HG03558 (cell line): Measurements from ENCODE around the gene TMEM184A.
"Not testable (repeated sequence)": the region's sequence is repeated elsewhere in the genome, so short reads cannot be mapped to it uniquely, and the experiment has no call there.

Experiments used
- ATAC-seq: cut with Tn5 transposase; IDR thresholded peaks from one replicate; pipeline ENCODE4 v1.9.1; 2021; ENCODE audit warnings: moderate number of reproducible peaks; ENCODE audit not compliant: unreplicated experiment; ENCODE audit errors: extremely low read depth

Gene TMEM184A

GRCh38 chr7:1591396-1591795 is 35.4 kb upstream of the TMEM184A start:
- no peak for ATAC-seq

DNA sequence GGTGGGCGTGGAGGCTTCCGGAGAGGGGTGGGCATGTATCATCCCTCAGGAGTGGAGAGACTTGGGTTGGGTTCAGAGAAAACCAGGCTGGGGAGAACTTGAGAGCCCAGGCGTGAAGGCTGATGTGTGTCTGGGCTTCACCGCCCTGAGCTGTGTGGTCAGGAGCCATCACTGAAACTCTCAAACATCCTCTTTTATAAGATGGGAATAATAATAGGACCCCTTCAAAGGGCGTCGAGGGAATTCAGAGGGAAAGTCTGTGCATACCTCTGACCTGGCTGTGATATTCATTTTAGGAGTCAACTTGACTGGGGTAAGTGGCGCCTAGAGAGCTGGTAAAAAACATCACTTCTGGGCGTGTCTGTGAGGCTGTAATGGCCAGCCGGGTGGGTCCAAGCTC is 34.9 kb upstream of the TMEM184A start:
- no peak for ATAC-seq

DNA sequence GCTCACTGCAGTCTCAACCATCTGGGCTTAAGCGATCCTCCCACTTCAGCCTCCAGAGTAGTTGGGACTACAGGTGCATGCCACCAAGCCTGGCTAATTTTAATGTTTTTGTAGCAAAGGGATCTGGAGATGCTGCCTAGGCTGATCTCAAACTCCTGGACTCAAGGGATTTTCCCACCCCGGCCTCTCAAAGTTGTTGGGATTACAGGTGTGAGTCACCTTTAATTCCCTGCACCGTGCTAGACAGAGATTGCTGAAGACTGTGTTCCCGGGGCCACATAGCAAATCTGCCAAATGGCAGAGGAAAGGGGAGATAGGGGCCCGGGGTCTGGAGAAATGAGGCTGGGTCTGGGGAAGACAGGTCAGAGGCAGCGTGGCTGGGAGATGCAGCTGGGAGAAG is 34.5 kb upstream of the TMEM184A start:
- no peak for ATAC-seq

DNA sequence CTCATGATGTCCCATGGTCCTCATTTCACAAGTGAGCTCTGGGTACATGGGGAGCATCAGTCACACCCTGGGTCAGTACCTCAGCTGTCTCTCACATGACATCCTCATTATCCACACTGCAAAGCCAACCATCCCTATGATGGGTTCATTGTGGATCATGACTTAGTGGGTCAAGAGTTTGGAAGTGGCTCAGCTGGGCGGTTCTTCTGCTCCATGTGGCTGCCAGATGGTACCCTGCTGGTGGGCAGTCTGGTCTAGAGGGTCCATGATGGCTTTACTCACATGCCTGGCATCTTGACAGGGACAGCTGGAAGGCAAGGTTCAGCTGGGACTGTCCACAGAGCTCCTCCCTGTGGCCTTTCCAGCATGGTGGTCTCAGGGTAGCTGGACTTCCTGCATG is 33.0 kb upstream of the TMEM184A start:
- ATAC-seq, result no peak

GRCh38 chr7:1587738-1588137 is 31.7 kb upstream of the TMEM184A start:
- ATAC-seq, result no peak

- ATAC-seq, result no peak
Measured at GRCh38 chr7:1586827-1587705, 31.1 kb upstream of the TMEM184A start.

GRCh38 chr7:1586126-1586826 is 30.3 kb upstream of the TMEM184A start:
- ATAC-seq, result no peak

GRCh38 chr7:1585142-1585981 is 29.4 kb upstream of the TMEM184A start:
- no peak for ATAC-seq

- ATAC-seq, result no peak
Measured at GRCh38 chr7:1584700-1585099, 28.7 kb upstream of the TMEM184A start.

- ATAC-seq, result not testable (repeated sequence)
Measured at GRCh38 chr7:1583241-1583930, 27.4 kb upstream of the TMEM184A start.

GRCh38 chr7:1580422-1581030 is 24.5 kb upstream of the TMEM184A start:
- no peak for ATAC-seq

DNA sequence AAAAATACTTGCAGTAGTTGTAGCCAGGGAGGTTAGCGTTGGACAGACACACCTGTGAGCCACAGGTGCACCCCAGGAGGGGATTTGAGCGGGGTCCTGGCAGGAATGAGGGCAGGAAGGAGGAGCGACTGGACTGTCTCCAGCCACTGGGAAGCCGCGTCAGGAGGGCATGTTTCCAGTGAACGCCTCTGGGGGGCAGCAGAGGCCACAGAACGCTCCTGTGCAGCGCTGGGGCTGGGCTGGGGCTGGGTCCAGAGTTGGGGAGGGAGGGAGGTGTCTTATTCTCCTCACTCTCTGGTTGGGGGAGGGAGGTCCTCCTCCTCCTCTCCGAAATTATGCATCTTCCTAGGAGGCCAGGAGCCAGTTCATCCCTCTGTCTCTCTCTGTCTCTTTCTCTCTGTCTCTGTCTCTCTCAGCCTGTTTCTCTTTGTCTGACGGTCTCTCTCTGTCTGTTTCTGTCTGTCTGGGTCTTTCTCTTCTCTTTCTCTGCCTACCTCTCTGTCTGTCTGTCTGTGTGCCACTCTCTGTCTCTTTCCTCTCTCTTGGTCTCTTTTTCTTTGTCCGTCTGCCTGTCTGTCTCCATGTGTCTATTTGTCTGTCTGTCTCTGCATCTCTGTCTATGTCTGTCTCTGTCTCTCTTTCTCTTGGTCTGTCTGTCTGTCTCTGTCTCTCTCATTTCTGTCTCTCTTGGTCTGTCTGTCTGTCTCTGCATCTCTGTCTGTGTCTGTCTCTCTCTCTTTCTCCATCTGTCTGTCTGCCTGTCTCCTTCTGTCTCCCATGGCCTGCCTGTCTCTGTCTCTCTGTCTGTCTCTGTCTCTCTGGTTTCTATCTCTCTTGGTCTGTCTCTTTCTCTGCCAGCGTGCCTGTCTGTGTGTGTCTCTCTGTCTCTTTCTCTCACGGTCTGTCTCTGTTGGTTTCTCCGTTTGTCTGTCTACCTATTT is 23.7 kb upstream of the TMEM184A start:
- no peak for ATAC-seq

DNA sequence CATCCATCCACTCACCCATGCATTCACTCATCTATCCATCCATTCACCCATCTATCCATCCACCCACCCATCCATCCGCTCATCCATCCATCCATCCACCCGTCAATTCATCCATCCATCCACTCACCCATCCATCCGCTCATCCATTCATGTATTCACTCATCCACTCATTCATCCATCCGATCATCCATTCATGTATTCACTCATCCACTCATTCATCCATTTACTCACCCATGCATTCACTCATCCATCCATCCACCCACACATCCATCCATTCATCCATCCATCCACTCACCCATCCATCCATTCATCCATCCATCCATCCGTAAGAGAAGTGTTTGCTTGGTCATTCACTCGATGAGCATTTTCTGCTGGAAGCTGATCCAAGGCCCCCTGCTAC is 22.5 kb upstream of the TMEM184A start:
- ATAC-seq, result no peak

DNA sequence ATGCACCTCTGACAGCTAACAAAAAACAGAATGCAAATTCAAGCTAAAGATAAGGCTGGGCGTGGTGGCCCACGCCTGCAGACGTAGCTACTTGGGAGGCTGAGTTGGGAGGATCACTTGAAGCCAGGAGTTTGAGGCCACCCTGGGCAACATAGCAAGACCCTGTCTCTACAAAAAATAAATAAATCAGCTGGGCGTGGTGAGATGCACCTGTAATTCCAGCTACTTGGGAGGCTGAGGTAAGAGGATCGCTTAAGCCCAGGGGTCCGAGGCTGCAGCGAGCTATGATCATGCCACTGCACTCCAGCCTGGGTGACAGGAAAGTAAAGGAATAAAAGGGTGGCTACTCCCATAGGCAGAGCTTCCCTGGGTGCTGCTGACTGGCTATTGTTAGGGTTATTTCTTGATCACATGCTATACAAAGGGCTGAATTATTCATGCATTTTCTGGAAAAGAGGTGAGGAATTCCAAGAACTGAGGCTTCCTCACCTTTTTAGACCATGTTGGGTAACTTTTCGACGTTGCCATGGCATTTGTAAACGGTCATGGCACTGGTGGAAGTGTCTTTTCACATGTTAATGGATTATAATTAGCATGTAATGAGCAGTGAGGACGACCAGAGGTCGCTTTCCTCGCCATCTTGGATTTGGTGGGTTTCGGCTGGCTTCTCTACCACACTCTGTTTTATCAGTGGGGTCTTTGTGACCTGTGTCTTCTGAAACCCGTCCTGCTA is 20.7 kb upstream of the TMEM184A start:
- no peak for ATAC-seq

DNA sequence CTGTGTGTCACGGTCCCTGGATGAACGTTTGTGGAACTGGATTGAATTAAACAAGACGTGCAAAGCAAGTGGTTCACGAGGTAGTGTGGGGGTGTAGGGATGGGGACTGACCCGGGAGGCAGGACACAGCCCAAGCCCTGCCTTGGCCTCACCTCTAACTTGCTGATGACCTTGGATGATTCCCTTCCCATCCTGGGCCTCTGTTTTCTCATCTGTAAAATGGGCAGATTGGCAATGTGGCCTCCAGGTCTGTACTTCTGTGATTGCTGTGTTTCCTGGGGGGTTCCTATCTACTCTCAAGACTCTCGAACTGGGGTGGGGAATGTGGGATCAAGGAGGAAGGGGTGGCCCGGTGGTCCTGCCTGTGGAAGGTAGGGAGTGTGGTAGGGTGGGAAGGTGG is 19.8 kb upstream of the TMEM184A start:
- no peak for ATAC-seq

- no peak for ATAC-seq
Measured at GRCh38 chr7:1572111-1572822, 16.3 kb upstream of the TMEM184A start.

GRCh38 chr7:1569833-1570632 is 14.0 kb upstream of the TMEM184A start, which contains the start of gene PSMG3:
Gene PSMG3 (minus strand): TSS chr7:1570032. CDS start chr7:1569339, 693 bp downstream.
- peak; percentile 75 for ATAC-seq
